ENCODE measurements around the gene SNED1.
"Not testable (repeated sequence)": the region's sequence is repeated elsewhere in the genome, so short reads cannot be mapped to it uniquely, and the experiment has no call there.

SNED1 gene

DNA sequence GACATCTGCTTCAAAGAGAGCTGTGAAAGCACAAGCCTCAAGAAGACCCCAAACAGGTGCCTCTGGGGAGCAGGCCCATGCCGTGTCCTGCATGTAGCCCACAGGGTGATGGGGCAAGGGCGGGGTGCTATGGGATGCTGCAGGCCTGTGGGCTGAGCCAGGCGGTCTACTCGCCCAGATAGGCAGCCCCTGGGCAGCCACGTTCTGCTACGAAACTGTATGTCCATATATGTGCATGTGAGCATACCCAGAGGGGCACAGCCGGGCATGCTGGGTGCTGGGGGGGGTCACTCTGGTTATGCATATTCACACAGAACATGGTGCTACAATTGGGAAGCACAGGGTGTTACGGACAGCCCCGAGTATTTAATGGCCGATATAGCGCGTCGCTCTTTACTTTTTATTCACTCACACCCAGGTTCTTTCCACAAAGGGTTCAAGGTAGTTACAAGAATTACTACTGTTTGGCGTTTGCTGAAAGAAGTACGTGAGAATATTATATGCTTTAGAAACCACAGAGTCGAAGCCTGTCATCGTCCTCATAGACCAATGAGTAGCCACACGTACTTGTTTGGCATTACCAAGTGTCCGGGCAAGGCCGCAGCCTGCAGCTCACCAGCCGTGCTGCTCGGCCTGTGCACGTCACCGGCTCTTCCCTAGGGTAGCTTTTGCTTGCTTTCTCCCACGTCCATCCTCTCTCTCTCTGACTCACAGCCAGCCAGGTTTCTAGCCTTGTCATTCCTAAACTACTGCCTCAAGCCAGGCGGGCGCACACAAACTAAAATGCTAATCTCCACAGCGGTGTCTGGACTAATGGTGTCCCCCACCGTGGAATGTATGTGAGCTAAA is 89.2 kb downstream of the SNED1 start:
- no peak for DNase-seq (ENCODE audit: low spot score)

GRCh38 chr2:241088376-241088775 is 90.0 kb downstream of the SNED1 start:
- DNase-seq (ENCODE audit: low spot score) = no peak

DNA sequence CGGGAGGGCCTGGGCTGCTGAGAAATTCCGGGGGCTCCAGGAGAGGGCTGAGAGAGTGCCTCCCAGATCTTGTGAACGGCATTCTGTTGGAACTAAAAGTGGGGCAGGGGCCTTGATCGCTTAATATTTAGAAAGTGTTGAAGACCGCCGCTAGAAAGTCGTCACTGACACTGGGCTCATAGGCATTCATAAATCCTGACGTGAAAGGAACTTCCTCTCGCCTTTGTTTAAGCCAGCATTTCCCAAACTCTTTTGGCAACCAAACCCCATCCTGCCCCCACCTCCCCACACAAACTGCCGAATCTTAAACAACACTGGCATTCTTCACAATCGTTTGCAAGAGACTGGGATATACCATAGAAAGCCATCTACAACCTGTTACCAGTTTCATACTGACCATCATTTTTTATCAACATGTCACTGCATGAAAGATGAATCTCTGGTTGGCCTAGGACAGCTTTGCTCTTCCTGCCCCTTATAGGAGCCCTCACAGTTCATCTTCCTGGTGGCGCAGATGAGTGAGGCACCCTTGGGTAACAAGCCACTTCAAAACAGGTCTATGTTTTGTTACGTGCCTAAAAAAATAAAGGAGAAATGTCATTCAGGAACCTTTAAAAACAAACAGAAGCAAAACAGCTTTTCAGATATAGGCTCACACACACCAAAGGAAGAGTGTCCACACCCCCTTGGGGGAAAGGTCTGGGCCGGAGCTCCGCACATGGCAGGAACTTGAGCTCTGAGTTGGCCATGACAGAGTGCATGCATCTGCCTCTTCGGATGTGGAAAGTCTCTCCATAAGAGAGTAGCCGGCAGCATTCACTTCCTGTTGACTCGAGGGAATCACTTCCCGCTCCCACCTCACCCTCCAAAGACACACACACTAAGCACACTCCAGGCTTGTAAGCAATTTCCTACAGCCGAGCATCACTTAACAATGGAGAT is 90.6 kb downstream of the SNED1 start:
- no peak for DNase-seq (ENCODE audit: low spot score)

GRCh38 chr2:241091201-241091600 is 92.8 kb downstream of the SNED1 start:
- no peak for DNase-seq (ENCODE audit: low spot score)

- no peak for DNase-seq (ENCODE audit: low spot score)
Observed at GRCh38 chr2:241091734-241092445, 93.5 kb downstream of the SNED1 start.

DNA sequence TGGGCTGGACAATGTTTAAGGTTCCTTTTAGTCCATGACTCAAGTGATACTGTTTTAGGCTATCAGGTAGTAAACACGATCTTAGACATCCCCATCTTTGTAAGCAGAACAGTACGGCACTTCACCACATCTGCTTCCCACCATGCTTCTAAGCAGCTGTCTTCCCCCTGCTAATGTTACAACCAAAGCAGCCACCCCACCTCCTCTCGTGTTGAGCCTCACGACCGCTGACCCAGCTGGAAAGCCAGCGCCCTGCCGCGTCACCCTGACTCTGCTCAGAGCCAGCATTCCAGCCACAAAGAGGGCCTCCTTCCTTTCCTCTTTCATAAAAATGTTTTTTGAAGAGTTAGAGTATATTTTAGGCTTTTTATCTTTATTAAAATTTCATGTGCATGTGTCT is 94.3 kb downstream of the SNED1 start:
- DNase-seq (ENCODE audit: low spot score) = no peak

GRCh38 chr2:241093133-241093781 is 94.8 kb downstream of the SNED1 start:
- not testable (repeated sequence) for DNase-seq (ENCODE audit: low spot score)

- no peak for DNase-seq (ENCODE audit: low spot score)
Observed at GRCh38 chr2:241094172-241094571, 95.8 kb downstream of the SNED1 start.

DNA sequence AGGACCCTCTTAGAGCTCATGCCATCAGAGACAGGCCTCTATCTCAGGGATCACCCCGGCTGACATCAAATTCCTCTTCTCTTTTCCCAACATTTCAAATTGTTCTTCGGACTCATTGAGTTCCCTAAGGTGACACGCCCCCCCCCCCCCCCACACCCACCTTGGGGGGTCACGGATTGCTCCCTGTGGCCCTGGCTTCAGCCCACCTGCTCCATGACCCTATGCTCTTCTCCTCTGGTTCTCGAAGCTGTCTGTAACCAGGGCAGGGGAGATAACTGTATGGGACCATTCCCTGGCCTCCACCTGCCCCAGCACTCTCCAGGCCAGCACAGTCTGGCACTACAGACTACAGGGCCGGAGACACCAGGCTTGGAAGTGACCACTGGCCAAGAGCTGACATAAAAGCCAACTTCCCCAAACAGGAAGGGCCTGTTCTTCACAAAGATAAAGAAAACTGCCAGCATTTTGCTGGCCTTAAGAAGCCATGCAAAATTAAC is 96.6 kb downstream of the SNED1 start:
- DNase-seq (ENCODE audit: low spot score) = no peak

DNA sequence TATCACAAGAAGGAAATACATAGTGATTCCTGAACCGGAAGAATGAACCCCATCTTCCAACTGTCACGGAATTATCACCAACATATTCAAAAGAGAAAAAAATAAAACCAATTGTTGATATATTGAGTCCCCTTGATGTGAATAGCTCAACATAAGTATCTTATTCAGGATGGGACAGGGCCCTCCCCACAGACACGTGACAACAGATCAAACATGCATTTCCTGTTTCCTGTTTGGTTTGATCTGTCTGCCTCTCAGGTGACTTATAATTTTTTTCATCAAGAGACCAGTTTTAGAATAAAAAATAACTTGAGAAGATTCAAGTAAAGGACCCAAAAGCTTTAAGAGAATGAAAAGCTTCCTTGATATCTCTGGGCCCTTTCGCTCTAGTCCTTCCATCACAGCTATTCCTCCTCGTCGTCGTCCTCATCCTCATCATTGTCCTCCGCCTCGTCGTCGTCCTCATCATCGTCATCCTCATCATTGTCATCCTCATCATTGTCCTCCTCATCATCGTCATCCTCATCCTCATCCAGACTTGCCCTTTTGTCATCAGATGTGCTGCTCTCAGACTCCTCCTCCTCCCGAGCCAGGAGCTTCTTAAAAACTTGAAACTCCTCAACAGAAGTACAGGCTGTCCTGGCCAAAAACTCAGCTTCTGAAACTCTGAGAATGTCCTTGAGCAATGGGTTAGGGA is 97.3 kb downstream of the SNED1 start:
- no peak for DNase-seq (ENCODE audit: low spot score)

- DNase-seq (ENCODE audit: low spot score) = no peak
Observed at GRCh38 chr2:241096979-241097378, 98.6 kb downstream of the SNED1 start.

- no peak for DNase-seq (ENCODE audit: low spot score)
Observed at GRCh38 chr2:241099246-241099645, 100.8 kb downstream of the SNED1 start.

GRCh38 chr2:241102239-241102803 is 103.9 kb downstream of the SNED1 start, which contains the start of gene MTERF4:
Gene MTERF4 (minus strand): TSS chr2:241102287. CDS start chr2:241102273, 14 bp downstream.
- DNase-seq (ENCODE audit: low spot score) = peak; percentile 91

DNA sequence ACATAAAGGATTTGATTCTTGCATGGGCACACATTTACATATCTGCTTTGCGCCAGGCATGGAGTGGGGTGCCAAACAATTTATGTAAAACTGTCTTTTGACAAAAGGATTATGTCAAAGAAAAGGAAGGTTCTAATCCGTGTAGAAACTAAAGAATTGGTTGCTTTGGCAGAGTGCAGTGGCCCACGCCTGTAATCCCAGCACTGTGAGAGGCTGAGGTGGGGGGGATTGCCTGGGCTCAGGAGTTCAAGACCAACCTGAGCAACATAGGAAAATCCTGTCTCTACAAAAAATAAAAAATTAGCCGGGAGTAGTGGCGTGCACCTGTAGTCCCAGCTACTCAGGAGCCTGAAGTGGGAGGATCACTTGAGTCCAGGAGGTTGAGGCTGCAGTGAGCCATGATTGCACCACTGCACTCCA is 104.8 kb downstream of the SNED1 start:
- no peak for DNase-seq (ENCODE audit: low spot score)

GRCh38 chr2:241104611-241105010 is 106.2 kb downstream of the SNED1 start:
- DNase-seq (ENCODE audit: low spot score) = not testable (repeated sequence)

DNA sequence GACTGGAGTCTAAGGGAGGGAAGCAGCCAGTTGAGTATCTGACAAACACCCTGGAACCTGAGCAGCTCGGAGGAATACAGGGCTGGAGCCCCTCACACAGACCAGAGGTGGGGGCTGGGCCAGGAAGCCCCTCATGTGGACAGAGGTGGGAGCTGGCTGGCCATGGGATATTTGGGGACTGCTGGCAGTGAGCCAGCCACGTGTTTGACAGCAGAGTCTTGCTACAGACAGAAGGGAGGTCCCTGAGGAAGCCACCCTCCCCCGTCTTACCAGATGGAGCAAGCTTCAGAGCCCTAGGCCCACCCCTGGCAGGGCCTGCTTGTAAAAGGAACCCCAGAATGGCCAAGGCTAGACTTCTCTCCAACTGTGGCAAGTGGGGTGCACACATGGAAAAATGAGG is 107.2 kb downstream of the SNED1 start:
- DNase-seq (ENCODE audit: low spot score) = no peak

DNA sequence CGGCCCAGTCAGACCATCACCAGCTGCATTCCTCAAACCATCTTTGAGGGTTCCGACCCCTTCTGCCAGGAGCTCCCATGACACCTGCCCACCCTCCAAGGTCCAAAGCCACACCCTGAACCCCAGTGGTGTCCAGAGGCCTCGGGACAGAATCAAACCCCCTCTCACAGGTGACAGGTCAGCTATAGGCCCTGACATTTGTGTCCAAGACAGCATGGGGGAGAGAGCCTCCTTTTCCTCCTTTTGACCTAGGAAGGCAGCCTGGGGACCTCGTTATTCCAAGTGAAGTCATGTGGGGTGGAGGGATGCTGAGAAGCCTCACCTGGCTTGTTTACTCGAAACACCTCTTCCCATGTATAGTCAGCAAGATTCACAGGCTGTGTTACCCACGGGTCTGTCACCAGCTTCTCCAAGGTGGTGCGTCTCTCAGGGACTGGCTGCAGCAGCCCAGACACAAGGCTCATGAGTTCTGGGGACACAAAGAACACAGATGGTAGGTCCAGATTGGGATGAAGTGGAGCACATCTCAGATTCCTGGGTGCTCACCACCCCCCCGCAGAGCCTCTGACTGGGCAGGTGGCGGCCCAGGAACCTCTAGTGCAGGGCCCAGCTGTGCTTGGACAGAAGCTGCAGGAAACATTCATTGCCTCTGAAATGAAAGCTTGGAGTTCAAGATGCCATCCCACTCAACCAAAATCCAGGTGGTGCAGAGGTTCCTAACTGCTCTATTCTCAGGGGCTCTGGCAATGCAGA is 108.8 kb downstream of the SNED1 start:
- no peak for DNase-seq (ENCODE audit: low spot score)

DNA sequence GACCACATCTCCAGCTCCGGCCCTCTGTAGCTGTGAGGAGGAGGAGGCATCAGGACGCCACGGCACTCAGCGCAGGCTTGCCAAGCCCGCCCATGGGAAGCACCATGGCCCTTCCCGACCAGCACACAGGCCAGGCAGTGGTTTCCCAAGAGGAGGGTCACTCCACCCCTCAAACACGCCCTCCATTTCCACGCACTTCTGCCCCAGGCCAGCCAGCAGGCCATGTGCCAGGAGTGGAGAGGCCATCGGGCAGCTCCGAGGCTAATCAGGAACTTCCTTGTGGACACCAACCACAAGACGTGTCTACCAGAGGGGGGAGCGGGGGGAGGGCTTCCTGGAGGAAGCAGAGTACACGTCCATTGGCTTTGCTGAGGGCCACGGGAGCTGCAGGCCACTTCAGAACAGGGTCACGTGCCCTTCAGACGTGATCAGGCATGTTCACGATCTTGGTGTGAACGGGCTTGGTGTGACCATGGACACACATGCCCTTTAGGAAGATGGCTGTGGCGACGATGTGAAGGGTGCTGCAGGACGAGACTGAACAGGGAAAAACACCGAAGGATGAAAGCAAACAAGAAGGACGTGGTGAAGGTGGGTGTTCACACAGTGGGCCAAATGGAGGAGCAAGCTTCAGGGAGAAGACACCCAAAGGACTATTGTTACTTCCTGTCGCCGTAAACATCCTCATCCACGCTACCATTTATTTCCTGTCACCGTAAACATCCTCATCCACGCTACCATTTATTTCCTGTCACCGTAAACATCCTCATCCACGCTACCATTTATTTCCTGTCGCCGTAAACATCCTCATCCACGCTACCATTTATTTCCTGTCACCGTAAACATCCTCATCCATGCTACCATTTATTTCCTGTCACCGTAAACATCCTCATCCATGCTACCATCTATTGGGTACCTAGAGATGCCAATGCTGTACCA is 110.1 kb downstream of the SNED1 start:
- DNase-seq (ENCODE audit: low spot score) = no peak
